Measurements from ENCODE around the gene SPTB.

SPTB gene

GRCh38 chr14:64729386-64730060 lies 150.2 kb downstream of the SPTB start:
- DNase-seq (ENCODE audit: low read depth): no peak

GRCh38 chr14:64728856-64729255 lies 150.9 kb downstream of the SPTB start:
- DNase-seq (ENCODE audit: low read depth): no peak

GRCh38 chr14:64728106-64728505 lies 151.6 kb downstream of the SPTB start:
- no peak for DNase-seq (ENCODE audit: low read depth)

- DNase-seq (ENCODE audit: low read depth): no peak
Measured at GRCh38 chr14:64727551-64728071, 152.1 kb downstream of the SPTB start.

- no peak for DNase-seq (ENCODE audit: low read depth)
Measured at GRCh38 chr14:64726585-64726890, 153.2 kb downstream of the SPTB start.

DNA sequence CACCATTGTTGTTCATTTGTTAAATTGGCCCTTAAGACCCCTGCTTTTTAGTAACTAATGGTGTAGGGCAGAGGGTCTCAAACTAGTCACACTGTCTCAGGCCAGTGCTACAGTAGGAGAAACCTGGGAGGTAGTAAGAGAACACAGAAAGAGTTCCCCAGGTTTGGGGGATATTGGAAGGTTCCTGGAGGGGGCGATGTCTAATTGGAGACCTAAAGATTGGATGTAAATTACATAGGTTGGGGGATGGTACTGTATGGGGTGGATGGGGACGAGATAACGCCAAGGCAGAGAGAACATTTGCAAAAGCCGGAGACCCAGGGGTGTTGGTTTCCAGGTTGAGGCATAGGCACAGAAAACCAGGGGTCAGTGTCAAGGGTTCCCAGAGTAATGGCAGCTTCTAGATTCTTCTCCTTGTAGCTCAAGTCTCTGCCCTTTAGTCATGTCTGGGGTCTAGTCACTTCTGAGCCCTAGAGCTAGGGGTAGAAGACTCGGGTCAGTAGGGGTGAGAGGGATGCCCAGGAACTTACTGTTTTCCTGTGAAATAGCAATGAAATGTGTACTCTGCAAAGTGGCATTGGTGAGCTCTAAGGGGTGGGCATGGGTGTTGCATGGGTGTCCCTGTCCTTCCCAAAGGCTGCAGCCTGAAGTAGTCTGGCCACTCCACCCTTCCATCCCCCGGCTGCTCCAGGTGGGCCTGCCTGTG lies 153.7 kb downstream of the SPTB start:
- DNase-seq (ENCODE audit: low read depth): no peak

- DNase-seq (ENCODE audit: low read depth): no peak
Measured at GRCh38 chr14:64725261-64725815, 154.4 kb downstream of the SPTB start.

GRCh38 chr14:64724578-64724930 lies 155.2 kb downstream of the SPTB start:
- no peak for DNase-seq (ENCODE audit: low read depth)

DNA sequence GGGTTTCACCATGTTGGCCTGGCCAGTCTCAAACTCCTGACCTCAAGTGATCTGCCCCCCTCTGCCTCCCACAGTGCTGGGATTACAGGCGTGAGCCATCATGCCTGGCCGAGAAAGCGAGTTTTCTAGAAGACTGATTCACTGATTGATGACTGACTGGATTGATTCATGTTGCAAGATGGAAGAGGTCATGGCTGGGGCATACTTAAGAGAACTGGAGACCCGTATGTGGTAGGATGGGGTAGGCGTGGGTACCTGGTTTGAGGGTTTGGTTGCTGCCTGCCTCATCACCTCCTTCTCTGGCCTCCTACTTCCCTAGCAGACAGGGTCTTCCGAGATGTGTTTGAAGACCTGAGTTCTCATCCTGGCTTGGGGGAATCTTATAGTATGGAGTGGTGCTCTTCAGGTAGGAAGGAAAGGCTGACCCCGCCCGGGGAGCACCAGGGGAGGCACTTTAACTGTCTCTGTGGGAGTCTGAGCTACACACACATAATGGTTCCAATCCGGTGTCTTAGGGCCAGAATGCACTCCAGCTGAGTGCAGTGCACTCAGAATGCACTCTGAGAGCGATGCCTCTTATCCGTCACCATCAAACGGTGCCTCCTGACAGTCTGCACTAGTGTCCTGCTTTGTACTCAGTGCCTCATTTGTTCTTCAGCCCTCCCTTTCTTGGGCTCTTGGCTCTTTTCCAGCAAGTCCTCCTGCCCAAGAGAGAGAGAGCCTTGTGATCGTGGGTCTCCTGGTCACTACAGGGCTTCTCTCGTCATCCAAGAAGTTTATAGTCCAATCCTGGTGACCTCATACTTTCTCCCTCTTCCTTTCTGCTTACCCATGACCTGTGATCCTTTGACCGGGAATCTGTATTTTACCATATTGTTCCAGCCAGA lies 155.8 kb downstream of the SPTB start:
- no peak for DNase-seq (ENCODE audit: low read depth)

DNA sequence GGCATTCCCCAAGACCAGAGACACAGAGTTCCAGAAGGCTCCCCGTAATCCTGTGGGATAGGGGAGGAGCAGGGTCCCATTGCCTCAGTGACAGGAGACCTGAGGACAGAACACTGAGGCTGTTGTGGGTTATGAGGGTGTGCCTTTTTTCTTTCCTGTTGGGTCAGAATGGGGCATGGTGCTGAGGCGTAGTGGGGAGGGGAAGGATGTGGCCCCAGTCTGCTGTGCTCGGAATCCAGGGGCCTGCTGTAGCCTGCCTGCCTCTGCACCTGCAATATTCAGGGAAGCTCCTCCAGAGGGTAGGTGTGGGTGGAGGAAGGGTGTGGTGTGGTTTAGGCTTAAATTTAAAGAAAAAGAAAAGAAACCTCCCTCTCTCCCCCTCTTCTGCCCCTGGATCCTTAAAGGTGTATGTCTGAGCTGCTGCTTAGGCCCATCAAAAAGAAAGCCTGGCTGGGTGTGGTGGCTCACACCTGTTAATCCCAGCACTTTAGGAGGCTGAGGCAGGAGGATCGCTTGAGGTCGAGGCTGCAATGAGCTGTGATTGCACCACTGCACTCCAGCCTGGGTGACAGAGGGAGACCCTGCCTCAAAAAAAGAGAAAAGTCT lies 156.8 kb downstream of the SPTB start:
- no peak for DNase-seq (ENCODE audit: low read depth)

- no peak for DNase-seq (ENCODE audit: low read depth)
Measured at GRCh38 chr14:64721899-64722298, 157.8 kb downstream of the SPTB start.

DNA sequence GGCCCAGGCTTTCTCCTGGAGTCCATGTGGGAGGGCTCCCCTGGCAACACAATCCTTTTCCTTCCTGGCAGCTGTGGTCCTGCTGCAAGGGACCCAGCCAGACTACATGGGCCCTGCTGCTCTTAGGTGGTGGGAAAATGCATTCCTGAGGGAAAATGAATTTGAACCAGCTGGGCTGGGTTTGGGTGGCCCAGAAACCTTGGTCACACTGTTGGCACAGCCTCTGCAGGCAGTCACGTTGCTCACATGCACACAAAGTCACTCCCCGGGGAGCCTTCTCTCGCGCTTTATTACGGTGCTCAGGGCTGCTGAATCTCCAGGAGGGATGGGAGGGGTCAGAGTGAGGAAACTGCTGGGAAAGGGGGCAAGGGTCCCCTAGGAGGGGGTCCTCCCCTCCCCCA lies 158.3 kb downstream of the SPTB start:
- DNase-seq (ENCODE audit: low read depth): no peak

- no peak for DNase-seq (ENCODE audit: low read depth)
Measured at GRCh38 chr14:64720131-64720576, 159.6 kb downstream of the SPTB start.

- DNase-seq (ENCODE audit: low read depth): no peak
Measured at GRCh38 chr14:64719601-64720000, 160.1 kb downstream of the SPTB start.

DNA sequence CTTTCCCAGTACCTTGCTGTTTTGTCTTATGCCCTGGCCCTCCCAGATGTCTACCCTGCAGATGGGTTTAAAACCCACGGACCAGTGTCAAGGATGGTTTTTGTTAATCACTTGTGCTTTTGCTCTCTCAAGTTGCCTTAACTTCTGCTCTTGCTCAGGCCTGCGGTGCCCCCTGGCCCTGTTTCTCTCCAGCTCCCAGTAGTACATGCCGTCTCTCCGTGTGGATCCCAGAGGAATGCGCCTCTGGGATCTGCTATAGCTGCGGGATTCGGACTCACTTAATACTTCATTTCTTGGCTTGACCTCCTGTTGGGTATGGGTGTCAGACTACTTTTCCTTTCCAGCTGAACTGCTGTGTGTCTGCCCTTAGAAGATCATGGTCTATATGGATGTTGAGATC lies 160.9 kb downstream of the SPTB start:
- no peak for DNase-seq (ENCODE audit: low read depth)

GRCh38 chr14:64717870-64718269 lies 161.8 kb downstream of the SPTB start:
- DNase-seq (ENCODE audit: low read depth): no peak

- DNase-seq (ENCODE audit: low read depth): no peak
Measured at GRCh38 chr14:64715628-64716412, 163.9 kb downstream of the SPTB start.

DNA sequence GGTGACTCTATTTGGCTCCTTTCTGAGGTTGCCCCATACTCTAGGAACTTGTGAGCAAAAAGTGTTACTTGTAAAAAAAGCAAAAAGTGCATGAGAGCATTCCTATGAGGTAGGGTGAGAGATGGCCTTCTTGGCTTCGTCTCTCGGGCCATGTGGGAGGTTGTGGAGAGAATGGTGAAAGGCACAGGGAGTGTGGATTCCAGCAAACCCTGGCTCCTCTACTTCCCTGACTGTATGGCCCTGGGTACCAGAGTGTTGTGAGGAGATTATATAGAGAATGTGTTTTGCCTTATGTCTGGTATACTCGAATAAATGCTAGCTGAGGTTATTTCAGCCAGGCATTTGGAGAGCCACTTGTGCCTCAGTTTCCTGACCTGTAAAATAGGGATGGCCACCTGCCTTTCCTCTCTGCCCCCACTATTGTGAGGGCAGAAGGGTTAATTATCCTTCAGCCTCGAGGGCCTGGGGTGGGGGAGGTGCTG lies 164.5 kb downstream of the SPTB start:
- DNase-seq (ENCODE audit: low read depth): no peak

GRCh38 chr14:64714432-64715025 lies 165.2 kb downstream of the SPTB start:
- DNase-seq (ENCODE audit: low read depth): no peak

DNA sequence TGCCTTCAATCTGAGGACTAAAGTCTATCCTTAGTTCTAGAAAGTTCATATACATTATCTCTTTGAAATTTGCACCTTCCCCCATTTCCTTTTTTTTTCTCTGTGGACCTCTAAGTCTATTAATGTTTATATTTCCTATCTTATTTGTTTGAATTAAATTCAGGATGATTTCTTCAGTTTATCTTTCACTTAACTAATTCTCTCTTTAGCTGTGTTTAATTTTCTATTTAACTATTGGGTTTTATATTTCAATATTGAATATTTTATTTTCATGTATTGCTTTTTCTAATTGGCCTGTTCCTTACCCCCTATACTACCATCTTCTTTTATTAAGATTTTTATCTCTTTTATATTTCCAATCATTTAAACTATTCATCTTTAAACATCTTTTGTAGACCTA lies 166.0 kb downstream of the SPTB start:
- no peak for DNase-seq (ENCODE audit: low read depth)

GRCh38 chr14:64711039-64711438 lies 168.7 kb downstream of the SPTB start:
- no peak for DNase-seq (ENCODE audit: low read depth)

All from CMK (cell line).